GM12878 (cell line): Measurements from ENCODE around the gene DGKI. TPM values are rescaled to one million over a fixed set of nuclear protein-coding genes. Genes with fewer than 3 reads are reported as not detected.

Experiments used
- ATAC-seq: fragments of 200-7000 bp; cut with Tn5 transposase; 3 replicates; pipeline ENCODE4 v1.9.1; 2020; ENCODE audit warnings: mild to moderate bottlenecking, moderate library complexity
- BruUV-seq: library from RNA; stranded (reverse); fragments of 400-500 nt; replicated peaks from 2 replicates; lab custom pipeline; 2021; lab: Mats Ljungman, UMichigan
- CTCF ChIA-PET: fragments of 300-600 bp; sonication (Branson Sonifier 250); formaldehyde crosslinking; extraction: SDS; loops from one replicate; lab custom pipeline; 2021; ENCODE audit warnings: inconsistent platforms; lab: Yijun Ruan, JAX
- POLR2A ChIA-PET: fragments of 350-600 bp; formaldehyde crosslinking; extraction: SDS; loops from one replicate; lab custom pipeline; 2021; ENCODE audit warnings: inconsistent platforms; lab: Charles Lee
- RAD21 ChIA-PET: fragments of 300-600 bp; sonication (Branson Sonifier 250); formaldehyde crosslinking; loops from one replicate; lab custom pipeline; 2023; ENCODE audit warnings: antibody characterized with exemption; ENCODE audit not compliant: unreplicated experiment; lab: Charles Lee
- SMC1A ChIA-PET: fragments of 300-600 bp; sonication (Branson Sonifier 250); formaldehyde crosslinking; loops from one replicate; lab custom pipeline; 2023; ENCODE audit not compliant: unreplicated experiment, uncharacterized antibody; lab: Charles Lee
- DNase-seq: peaks from one replicate; pipeline ENCODE4 v3.0.0-alpha.2; 2011; ENCODE audit warnings: low read depth, low spot score
- FAIRE-seq: peaks from 3 replicates; lab custom pipeline; 2011; peaks lifted over from hg19 to GRCh38; lab: Jason Lieb, UNC
- H2AFZ ChIP-seq: 2 replicates; pipeline ENCODE4 v1.6.0; 2011; ENCODE audit warnings: low read depth, low read length, control low read depth; ENCODE audit not compliant: control insufficient read depth
- H3K27ac ChIP-seq: 2 replicates; pipeline ENCODE4 v1.5.1; 2011; ENCODE audit warnings: control low read depth; ENCODE audit not compliant: control insufficient read depth, insufficient read depth
- H3K27me3 ChIP-seq, 2 experiments: replicated peaks in 1 of 2; 2 replicates each; pipeline versions ENCODE4 v1.6.0 to v1.6.1; 2011; ENCODE audit warnings: low read length in 1 of 2; ENCODE audit not compliant: control insufficient read depth in 2 of 2, insufficient read depth in 2 of 2
- H3K36me3 ChIP-seq, 2 experiments: 2 replicates each; pipeline ENCODE4 v1.5.1; 2011; ENCODE audit warnings: low read length in 1 of 2; ENCODE audit not compliant: control insufficient read depth in 2 of 2, insufficient read depth in 2 of 2
- H3K4me1 ChIP-seq: 2 replicates; pipeline ENCODE4 v1.6.1; 2011; ENCODE audit warnings: mild to moderate bottlenecking, low read length, moderate library complexity, mixed read lengths; ENCODE audit not compliant: control insufficient read depth, insufficient read depth
- H3K4me2 ChIP-seq: 2 replicates; pipeline ENCODE4 v1.6.0; 2011; ENCODE audit warnings: control low read depth; ENCODE audit not compliant: control insufficient read depth, insufficient read depth
- H3K4me3 ChIP-seq: fragments of 200-600 bp; sonication (generic); 2 replicates; pipeline ENCODE4 v1.5.1; 2016
- H3K79me2 ChIP-seq: 2 replicates; pipeline ENCODE4 v1.6.0; 2011; ENCODE audit warnings: low read length; ENCODE audit not compliant: control insufficient read depth, insufficient read depth
- H3K9ac ChIP-seq: 2 replicates; pipeline ENCODE4 v1.8.0; 2011; ENCODE audit warnings: low read length, control low read depth, mixed read lengths; ENCODE audit not compliant: control insufficient read depth, insufficient read depth
- H3K9me3 ChIP-seq: replicated peaks from 3 replicates; pipeline ENCODE4 v1.5.1; 2011; ENCODE audit warnings: mild to moderate bottlenecking, low read length; ENCODE audit not compliant: control insufficient read depth, insufficient read depth
- H4K20me1 ChIP-seq: 2 replicates; pipeline ENCODE4 v1.6.0; 2011; ENCODE audit not compliant: control insufficient read depth, insufficient read depth
- EGR1 ChIP-seq, 2 experiments: IDR thresholded peaks; 1 replicate in 1 of 2; 2 replicates in 1 of 2; pipeline ENCODE4 v1.6.1; 2011 to 2012; ENCODE audit warnings: low read depth in 2 of 2, low read length in 2 of 2, borderline replicate concordance in 1 of 2, mild to moderate bottlenecking in 1 of 2, moderate library complexity in 1 of 2
- HDGF ChIP-seq: fragments of 450-650 bp; IDR thresholded peaks from 2 replicates; pipeline ENCODE4 v1.6.1; 2016; ENCODE audit warnings: antibody characterized with exemption
- IKZF1 ChIP-seq: fragments of 450-650 bp; conservative IDR thresholded peaks from 2 replicates; pipeline ENCODE4 v1.6.1; 2017; ENCODE audit warnings: antibody characterized with exemption, mild to moderate bottlenecking
- IRF4 ChIP-seq: IDR thresholded peaks from 2 replicates; pipeline ENCODE4 v1.6.1; 2011; ENCODE audit warnings: low read depth, low read length
- MYC ChIP-seq: IDR thresholded peaks from 2 replicates; pipeline ENCODE4 v1.6.1; 2011; ENCODE audit warnings: mild to moderate bottlenecking, low read length, moderate library complexity, inconsistent platforms; ENCODE audit not compliant: insufficient read depth, insufficient replicate concordance, insufficient read length, severe bottlenecking
- RCOR1 ChIP-seq: conservative IDR thresholded peaks from 2 replicates; pipeline ENCODE4 v1.6.1; 2012; ENCODE audit warnings: low read depth, low read length, improper control_type of control experiment
- SUZ12 ChIP-seq: fragments of 200-600 bp; sonication (generic); IDR thresholded peaks from one replicate; pipeline ENCODE4 v1.6.1; 2018; ENCODE audit warnings: antibody characterized with exemption, mild to moderate bottlenecking; ENCODE audit not compliant: unreplicated experiment
- WGBS: methylation state at CpG from one replicate; pipeline ENCODE4 v1.1.6; 2016; ENCODE audit warnings: low lambda C conversion rate; ENCODE audit not compliant: insufficient replicate concordance, insufficient coverage; ENCODE audit errors: missing lambda C conversion rate; 5-methylcytosine and 5-hydroxymethylcytosine counted together
- in situ Hi-C: fragments of 300-500 bp; cut with MboI; formaldehyde crosslinking; loops from 9 replicates; pipeline ENCODE4 v1.14.3; 2018; ENCODE audit warnings: mixed read lengths
- intact Hi-C: fragments of 100-400 bp; cut with micrococcal nuclease; formaldehyde crosslinking; loops from one replicate; pipeline ENCODE4 v1.14.2; 2022; ENCODE audit not compliant: unreplicated experiment
- polyA plus RNA-seq, 11 experiments: library from polyadenylated mRNA; depleted of rRNA in 4 of 11; unstranded in 6 of 11; stranded (reverse) in 5 of 11; fragments of >200 nt; fragmentation: Nextera tagmentation in 4 of 11; fragmentation: Illumina TruSeq in 1 of 11; extraction: Ambion mirVana in 4 of 11; extraction: Trizol in 1 of 11; gene quantifications; 1 replicate in 1 of 11; 2 replicates in 10 of 11; pipeline versions ENCODE4 v1.2.1 to v1.2.3, GENCODE V29; 2011 to 2016; ENCODE audit warnings: inconsistent platforms in 2 of 11, missing spikeins in 2 of 11, low read depth in 1 of 11
- total RNA-seq, 4 experiments: library from RNA; depleted of rRNA in 3 of 4; stranded (reverse); fragments of >200 nt in 3 of 4; fragmentation: Illumina TruSeq in 1 of 4; extraction: Trizol in 1 of 4; gene quantifications; 2 replicates each; pipeline versions ENCODE4 v1.2.1 to v1.2.3, GENCODE V29; 2013 to 2021
- TF ChIP-seq, protein P1 (sequence below): fragments of 450-650 bp; formaldehyde crosslinking; IDR thresholded peaks from 2 replicates; pipeline ENCODE4 v1.4.0; 2022; ENCODE audit warnings: mild to moderate bottlenecking, moderate library complexity

Gene DGKI
- total and polyA plus RNA-seq, 10 of the 15 experiments (the other 5 are each of a cell fraction or from before 2014, with no cell fraction given) = 10.4 to 37.1 (median 22.1) TPM

DNA sequence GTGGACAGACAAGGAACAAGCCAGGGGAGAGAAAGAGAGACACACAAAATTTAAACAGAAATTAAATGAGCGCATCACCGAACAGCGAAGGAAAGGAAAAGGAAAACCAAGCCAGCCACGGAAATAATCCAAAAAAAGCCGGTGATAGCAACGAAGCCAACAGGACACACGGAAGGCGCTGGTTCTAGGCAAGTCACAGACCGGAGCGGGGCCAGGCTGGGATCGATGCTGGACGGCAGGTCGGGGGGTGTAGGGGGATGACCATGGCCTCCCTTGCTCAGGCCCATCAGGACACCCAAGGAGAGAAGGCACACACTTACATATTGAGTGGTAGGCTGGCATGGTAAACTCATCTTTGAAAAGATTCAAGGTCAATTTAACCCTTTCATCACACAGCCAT is 300.8 kb downstream of the DGKI start:
- Histone ChIP-seq H3K27ac (no peak overlapping the region), H3K4me2 (no peak overlapping the region), H2AFZ (no peak overlapping the region), H3K79me2 (no peaks in the 10 kb centered on the region), H3K36me3 (no peaks in the 10 kb centered on the region), H4K20me1 (no peaks in the 10 kb centered on the region), H3K4me1 (no peaks in the 10 kb centered on the region), H3K9ac (no peak overlapping the region), H3K9me3 (no peaks in the 10 kb centered on the region), H3K4me3 (no peak overlapping the region), H3K27me3 (no peaks in the 10 kb centered on the region)
- in situ Hi-C loops = no loop called here
- ATAC-seq (no peak), FAIRE-seq (no peak), DNase-seq (no peak)
- RAD21 ChIA-PET = no interaction called here
- CTCF ChIA-PET = no interaction called here
- no TSS peak for BruUV-seq
- 66% methylated on average over 13 of the region's 13 CpGs for WGBS
- POLR2A ChIA-PET = no interaction called here
- no peak for TF ChIP-seq MYC
- SMC1A ChIA-PET = no interaction called here
- intact Hi-C loops = no loop called here

DNA sequence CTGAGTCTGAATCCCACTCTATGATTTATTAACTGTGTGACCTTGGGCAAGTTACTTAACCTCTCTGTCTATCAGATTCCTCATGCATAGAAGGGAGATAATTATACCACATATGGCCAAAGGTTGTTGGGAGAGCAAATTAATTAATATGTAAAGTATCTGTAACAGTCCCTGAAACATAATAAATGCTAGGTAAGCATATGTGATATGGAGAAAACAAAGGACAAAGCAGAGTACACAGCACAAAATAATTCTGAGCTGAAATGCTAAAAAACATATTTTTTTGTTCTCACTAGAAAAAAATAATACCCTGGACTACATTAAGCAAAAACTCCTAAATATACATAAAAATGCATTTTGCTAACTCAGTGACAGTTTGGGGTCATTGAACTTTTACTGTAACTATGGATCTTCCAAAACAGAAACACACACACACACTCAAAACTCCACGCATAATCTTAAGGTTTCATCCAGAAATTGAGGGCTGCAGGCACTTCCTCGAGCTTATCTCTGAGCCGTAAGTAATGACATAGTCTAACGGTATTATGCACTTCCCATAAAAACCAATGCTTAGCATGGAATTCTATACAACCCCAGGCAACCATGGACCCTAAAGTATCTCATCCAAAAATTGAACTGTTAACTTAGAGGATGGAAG is 301.6 kb downstream of the DGKI start:
- H3K27me3 ChIP-seq = no peaks in the 10 kb centered on the region
- no peak overlapping the region for H3K4me2 ChIP-seq
- RAD21 ChIA-PET = no interaction called here
- SMC1A ChIA-PET = no interaction called here
- H3K9ac ChIP-seq = no peak overlapping the region
- 41% methylated on average over 4 of the region's 4 CpGs for WGBS
- TF ChIP-seq, protein P1, sequence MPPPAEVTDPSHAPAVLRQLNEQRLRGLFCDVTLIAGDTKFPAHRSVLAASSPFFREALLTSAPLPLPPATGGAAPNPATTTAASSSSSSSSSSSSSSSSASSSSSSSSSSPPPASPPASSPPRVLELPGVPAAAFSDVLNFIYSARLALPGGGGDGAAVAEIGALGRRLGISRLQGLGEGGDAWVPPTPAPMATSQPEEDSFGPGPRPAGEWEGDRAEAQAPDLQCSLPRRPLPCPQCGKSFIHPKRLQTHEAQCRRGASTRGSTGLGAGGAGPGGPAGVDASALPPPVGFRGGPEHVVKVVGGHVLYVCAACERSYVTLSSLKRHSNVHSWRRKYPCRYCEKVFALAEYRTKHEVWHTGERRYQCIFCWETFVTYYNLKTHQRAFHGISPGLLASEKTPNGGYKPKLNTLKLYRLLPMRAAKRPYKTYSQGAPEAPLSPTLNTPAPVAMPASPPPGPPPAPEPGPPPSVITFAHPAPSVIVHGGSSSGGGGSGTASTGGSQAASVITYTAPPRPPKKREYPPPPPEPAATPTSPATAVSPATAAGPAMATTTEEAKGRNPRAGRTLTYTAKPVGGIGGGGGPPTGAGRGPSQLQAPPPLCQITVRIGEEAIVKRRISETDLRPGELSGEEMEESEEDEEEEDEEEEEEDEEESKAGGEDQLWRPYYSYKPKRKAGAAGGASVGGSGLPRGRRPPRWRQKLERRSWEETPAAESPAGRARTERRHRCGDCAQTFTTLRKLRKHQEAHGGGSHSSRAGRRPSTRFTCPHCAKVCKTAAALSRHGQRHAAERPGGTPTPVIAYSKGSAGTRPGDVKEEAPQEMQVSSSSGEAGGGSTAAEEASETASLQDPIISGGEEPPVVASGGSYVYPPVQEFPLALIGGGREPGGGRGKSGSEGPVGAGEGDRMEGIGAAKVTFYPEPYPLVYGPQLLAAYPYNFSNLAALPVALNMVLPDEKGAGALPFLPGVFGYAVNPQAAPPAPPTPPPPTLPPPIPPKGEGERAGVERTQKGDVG (CRISPR knock-in tag) = no peak
- TF ChIP-seq SUZ12 (no peak), RCOR1 (no peak), IKZF1 (no peak), HDGF (no peak), EGR1 (IDR thresholded peaks at IDR 0.05; ENCODE audit: borderline replicate concordance in 1 of 2, low read depth in 2 of 2, low read length in 2 of 2) (no peak), IRF4 (no peak)
- intact Hi-C loops = no loop called here
- BruUV-seq = no TSS peak
- no peaks in the 10 kb centered on the region for H3K9me3 ChIP-seq
- in situ Hi-C loops = no loop called here
- ATAC-seq (no peak), FAIRE-seq (no peak), DNase-seq (no peak)
- POLR2A ChIA-PET = interaction anchor here (0.6 kb wide), 1 partner anchor 1652 kb away, joined by 6 read pairs; no protein-coding TSS in a partner anchor
- no peaks in the 10 kb centered on the region for H3K79me2 ChIP-seq
- CTCF ChIA-PET = no interaction called here
- no peaks in the 10 kb centered on the region for H3K36me3 ChIP-seq
- no peaks in the 10 kb centered on the region for H3K4me1 ChIP-seq
- no peak overlapping the region for H3K4me3 ChIP-seq
- H3K27ac ChIP-seq = no peak overlapping the region
- no peak overlapping the region for H2AFZ ChIP-seq
- H4K20me1 ChIP-seq = no peaks in the 10 kb centered on the region
